IPS DF 4.7 (cell line): ENCODE data around the gene MOB1A.
"Not testable (repeated sequence)": the region's sequence is repeated elsewhere in the genome, so short reads cannot be mapped to it uniquely, and the experiment has no call there.

ENCODE experiments used
- DNase-seq: peaks from one replicate; pipeline ENCODE4 v3.0.0-alpha.2; 2013; ENCODE audit warnings: low spot score; ENCODE audit errors: extremely low read depth

MOB1A gene

DNA sequence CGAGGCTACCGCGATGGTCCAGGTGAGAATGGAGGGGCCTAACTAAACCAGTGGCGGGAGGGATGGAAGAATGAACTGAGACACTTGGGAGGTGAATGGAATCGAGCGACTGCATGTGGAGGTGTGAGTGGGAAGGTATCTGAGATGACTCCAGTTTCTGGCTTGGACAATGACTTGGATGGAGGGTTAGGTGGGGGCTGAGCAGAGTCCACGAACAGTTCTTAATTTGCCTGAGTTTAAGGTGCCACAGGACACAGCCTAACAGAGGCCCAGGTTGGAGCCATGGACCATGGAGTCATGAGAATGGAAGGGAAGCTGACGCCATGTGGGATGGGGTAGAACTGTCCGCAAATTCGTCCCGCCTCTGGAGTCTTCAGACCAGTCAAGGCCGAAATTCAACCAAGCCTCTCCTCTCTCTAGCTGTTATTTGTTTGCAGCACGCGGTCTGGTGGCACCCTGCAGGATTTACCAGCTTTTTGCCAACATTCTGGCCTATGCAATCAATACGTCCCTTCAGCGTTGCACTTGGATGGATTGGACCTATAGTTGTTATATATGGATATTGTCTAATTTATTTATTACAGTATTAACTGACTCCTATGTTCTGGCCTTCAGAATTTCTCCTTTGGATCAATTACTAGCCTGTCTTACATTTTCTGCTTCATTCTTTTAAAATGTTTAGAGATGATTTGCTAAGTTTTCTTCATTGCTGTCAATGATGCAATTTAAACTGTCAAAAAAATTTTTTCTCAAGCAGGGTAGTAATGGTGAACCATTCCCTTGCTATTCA is 30.0 kb downstream of the MOB1A start:
- DNase-seq = no peak

DNA sequence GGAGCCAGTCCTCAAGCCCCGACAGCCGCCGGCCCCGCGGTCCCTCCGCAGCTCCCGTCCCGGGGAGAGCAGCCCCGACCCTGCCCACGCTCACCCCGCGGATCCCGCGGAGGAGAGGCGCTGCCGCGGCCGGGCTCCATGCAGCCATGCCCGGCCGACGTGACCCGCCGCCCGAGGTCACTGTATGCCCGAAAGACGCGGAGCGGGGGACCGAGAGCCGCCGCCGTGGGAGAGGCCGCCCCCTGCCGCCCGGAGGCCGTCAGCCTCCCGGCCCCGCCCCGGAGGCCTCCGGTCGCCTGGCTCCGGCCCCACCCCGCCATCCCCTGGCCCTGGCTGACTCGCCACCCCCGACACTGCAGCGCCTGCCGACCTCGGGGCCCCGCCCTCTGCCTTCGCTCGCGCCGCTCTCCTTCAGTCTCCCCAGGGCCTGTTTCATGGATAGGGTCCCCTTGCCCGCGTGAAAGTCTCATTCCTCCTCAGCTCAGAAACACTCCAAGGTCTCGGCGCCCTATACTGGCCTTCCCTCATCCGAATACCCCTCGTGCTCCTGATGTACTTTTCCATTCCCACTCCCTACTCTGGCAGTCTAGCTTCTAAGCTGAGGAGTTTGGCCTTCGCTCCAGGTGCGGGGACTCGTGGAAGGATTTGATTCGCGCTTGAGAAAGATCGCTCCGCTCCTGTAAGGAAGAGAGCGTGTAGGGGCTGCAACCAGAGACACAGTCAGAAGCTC is 30.8 kb downstream of the MOB1A start, which contains the start of gene BOLA3:
TSS of gene BOLA3 (minus strand) at position 186 of the 730 bp plus-strand sequence. CDS start at position 148, 38 bp downstream.
- no peak for DNase-seq

DNA sequence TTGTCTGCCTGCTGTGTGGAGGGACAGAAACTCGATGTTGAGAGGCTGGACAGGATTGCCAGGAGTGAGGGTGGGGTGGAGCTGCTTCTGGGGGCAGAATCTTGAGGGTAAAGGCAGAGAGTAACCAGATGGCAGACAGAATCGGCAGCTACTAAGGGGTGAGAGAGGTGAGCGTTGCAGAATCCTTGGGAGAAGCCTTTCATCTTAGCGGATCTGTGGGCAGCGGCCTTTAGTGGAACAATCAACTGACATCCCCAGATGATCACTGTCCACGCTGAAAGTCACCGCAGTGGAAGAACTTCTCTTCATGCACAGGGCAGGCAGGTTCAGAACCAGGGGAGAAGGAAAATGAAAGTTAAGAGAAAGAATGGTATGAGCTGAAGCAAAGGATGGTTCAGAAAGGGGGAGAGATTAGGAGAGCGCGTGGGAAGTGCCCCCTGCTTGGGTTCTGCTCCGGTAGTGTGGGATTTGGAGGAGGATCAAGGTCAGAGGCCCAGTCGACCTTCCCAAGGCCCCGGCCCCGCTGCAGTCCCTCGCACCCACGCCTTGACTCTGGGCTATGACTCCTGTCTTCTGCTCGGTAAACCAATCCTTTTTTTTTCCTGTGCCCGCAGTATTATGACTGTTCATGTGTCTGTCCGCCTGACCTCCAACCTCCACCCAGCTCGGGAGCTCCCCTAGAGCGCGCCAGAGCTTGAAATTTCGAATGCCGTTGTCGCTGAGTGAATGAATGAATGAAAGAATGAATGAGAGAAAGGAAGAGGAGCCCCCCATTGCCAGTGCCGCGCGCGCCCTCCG is 31.6 kb downstream of the MOB1A start:
- no peak for DNase-seq

DNA sequence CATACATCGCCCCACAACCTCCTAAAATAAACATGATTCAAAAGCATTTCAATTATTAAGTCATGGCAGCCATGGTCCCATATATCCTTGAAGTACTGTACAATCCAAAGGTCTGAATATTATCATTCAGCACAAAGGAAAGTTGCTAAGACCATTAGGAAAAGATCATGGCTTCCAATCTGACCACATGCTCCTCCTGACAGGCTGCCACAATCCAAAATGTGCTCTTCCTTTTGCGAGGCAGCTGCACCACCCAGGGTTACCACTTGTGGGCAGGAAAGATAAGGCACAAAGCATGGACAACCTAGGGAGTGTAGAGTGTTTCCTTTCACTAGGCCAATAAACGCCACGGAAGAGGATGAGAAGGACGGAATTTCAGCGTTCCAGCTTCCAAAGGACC is 36.3 kb downstream of the MOB1A start:
- DNase-seq = no peak

DNA sequence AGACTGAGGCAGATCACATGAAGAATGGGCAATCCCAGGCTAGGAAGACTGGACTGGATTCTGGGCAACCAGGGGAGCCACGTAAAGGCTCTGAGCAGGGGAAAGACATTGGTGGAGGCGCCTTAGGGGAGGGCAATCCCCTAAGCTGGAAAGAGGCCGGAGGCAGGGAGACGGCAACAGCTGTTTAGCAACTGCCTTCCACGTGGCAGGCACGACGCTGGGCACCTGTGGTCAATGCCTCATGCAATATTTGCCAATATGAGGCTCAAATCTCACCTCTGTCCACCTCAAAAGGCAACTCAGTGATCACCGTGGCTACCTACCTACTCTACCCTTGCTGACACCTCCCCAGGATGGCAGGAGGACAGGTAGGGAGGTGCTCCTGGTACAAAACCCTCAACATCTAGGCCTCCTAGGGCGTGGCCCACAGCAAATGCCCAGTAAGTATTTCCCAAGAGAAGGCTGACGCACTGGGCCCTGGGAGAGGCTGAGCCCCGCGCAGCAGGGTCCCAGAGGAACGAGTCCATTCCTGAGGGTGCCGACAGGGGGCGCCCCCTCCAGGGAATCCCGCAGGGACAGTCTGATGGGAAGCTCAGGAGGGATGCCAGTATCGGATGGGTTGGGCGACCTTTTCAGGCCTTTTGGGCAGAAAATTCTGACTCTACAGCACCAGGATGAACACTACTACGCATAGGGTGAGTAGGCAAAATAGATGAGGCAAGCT is 39.9 kb downstream of the MOB1A start:
- DNase-seq = no peak

DNA sequence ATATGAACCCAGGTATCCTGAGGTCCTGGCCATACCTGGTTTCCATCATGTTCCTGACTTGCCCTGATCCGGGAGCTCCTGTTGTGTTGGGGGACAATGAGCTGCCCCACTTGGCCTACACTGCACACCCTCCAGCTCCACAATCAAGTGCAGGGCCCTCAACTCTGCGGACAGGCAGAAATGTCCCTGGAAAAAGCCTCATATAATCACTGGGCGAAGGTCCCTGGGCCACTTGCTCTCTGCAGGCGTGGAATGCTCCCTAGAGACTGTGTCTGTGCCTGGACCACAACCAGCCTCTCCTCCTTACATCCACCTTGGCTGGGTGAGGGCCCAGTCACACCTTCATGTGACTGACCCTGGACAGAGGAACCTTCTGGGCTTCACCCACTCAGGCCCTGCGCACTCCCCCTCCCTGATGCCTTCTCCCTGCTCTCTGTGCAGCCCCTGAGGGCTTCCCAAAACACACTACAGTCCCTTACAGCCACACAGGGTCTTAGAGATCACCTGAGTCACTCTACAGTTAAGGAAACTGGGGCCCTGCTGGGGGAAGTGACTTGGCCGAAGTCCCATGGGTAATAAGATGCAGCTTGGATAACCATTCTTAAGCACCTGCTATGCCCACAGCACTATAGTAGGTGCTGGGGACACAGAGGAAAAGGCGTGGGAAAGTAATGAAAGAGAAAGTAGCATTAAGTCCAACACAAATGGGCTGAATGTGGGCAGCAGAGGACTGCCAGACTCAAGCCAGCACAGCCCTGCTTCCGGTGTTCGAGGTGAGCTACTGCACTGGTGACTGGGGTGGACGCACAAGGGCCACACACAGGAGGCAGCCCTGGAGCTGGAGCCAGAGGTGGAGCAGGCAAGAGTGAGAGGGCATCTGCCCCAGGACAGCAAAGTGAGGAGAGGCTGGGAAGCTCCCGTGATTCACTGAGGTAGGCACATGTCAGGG is 40.8 kb downstream of the MOB1A start:
- no peak for DNase-seq

DNA sequence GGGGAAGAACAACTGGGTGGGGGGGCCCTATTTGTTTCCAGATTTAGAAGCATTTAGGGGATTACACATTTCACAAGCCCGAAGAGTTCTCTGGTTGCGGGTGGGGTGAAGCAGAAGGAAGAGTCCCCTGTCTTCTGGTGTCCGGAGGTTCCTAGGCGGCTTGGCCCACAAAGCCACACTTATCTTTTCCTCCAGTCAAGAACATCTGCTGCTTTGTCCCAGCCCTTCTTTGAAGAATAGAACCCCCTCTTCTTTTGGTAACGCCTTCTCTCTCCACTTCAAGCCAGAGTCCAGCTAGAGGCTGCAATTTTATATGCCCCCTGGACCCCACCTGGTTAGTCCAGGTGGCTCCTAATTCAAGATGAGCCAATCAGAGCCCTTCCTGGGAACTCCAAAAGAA is 46.8 kb downstream of the MOB1A start:
- no peak for DNase-seq

DNA sequence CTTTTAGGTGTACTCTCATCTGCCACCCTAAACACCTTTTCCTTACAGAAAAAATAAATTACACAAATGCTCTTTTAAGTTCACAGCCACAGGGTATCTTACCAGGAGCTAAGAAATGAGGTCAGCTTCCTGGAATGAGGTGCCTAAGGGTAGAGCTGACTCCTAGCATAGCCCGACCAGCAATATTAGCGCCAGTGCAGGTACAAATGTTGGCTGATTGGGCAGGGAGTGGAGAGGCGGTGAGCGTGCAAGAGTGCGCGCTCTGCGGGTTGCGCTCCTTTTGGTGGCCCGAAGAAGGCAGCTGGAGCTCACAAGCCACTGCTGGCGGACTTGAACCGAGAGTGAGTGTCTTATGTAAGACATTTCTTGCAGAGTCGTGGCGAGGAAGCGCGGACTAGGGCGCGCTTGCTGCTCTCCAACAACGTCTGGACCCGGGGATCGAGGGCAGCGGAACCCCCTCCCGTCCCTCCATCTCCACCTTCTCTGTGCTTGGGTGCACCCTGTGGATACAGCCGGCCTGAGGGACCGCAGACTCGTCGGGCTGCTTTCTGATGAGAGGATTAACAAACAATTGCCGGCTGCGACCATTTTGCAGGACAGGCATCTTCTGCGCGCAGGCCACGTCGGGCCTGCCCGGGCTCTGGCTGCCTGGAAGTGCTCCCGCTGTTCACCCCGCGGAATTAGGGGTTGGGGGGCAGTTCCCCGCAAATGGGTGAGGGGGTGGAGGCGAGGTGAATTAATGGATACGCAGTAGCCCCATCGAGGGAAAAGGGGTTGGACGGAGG is 48.3 kb downstream of the MOB1A start:
- no peak for DNase-seq

DNA sequence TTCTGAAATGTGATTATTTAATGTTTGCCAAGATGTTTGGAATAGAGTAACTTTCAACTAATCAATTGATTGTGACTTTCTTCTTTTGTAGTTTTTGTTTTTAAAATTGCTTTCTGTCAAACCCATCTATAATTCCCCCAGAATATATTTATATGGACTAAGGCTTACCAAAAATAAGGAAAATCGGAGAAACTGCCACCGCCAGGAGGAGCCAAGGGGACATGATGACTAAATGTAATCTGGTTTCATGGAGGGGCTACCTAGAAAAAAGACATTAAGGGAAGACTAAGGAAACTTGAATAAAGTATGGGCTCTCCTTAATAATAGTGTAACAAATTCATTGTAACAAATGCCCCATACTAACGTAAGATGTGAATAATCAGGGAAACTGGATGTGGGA is 50.5 kb downstream of the MOB1A start:
- DNase-seq = no peak

DNA sequence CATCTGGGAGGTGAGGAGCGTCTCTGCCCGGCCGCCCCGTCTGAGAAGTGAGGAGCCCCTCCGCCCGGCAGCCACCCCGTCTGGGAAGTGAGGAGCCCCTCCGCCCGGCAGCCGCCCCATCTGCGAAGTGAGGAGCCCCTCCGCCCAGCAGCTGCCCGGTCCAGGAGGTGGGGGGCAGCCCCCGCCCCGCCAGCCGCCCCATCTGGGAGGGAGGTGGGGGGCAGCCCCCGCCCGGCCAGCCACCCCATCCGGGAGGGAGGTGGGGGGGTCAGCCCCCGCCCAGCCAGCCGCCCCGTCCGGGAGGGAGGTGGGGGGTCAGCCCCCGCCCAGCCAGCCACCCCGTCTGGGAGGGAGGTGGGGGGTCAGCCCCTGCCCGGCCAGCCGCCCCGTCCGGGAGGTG is 54.7 kb downstream of the MOB1A start:
- DNase-seq = not testable (repeated sequence)

DNA sequence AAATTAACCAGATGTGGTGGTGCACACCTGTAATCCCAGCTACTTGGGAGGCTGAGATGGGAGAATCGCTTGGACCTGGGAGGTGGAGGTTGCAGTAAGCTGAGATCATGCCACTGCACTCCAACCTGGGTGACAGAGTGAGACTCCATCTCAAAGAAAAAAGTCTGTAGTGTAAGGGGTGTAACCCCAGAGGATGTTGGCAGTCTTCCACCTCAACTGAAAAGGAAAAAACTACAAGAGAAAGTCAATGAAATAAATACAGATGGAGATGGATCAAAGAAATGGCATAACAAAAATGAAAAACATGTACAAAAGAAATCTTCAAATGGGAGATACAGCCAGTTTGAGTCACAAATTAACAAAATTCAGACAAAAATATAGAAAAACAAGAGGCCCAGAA is 56.8 kb downstream of the MOB1A start:
- not testable (repeated sequence) for DNase-seq

DNA sequence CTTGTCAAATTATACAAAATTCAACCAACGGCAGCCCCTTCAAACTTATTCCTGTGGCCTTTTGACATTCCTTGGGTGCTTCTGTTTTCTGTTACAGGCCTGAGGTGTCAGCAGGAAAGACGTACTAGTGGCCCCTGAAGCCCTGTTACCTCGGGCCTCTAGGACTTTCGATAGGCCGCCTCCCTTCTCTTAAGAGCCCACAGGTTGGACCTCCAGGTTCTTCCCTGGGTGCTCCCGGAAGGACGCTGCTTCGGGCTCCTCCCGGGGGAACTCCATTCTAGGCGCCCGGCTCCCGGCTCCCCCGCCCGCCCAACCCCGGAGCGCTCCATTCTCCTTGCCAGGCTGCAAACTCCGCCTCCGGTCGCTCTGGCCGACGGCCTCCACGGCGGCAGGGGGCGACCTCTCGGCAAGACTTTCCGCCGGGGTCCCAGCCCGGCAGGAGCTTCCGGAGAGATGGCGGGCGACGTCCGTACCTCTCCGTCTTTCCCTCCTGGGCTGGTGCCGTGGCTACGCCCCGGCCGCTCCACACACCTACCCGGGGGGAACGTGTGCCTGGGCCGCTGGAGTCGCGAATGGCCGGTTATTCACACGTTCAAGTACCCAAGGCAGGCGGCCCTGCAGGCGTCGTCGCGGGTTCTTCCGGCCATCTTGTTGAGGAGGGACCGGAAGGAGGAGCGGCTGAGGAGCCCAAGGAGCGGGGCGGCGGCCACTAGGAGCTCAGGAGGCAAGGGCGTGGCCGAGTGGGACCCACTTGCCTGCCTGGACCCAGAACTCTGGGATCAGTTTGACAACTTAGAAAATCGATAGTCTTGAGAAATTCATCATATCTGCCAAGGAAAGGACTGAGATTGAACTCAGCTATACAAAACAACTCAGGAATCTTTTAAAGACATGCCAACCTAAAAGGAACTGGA is 58.5 kb downstream of the MOB1A start:
- no peak for DNase-seq

DNA sequence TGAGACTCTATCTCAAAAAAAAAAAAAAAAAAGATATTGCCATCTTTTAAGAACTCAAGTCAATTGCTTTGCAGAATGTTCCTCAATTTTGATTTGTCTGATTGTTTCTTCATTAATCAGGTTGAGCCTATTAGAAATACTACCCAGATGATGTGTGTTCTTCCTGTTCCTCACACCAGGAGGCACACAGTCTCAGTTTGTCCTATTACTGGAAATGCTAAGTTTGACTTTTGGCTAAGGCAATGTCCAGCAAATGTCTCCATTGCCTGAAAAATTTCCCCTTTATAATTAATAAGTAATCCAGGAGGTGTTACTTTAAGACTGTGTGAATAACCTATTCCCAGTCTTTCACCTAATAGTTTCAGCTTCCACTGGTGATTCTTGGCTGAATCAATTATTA is 59.3 kb downstream of the MOB1A start:
- no peak for DNase-seq

DNA sequence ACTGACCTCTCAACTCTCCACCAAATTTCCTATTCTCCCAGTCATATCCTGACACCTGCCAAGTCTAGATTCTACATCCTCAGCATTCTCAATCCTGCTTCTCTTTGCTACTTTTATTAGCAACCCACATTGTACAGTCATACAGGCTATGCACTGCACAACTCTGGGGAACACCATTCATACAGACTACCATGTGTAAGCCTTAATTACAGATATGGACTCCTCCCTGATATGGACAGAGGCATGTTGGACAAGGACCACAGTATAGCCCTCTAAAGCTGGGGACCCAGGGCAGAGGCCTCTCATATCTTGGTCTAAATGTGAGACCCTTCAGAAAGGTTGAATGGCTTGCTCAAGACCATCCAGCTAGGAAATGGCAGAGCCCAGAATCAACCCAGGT is 67.3 kb downstream of the MOB1A start:
- no peak for DNase-seq

DNA sequence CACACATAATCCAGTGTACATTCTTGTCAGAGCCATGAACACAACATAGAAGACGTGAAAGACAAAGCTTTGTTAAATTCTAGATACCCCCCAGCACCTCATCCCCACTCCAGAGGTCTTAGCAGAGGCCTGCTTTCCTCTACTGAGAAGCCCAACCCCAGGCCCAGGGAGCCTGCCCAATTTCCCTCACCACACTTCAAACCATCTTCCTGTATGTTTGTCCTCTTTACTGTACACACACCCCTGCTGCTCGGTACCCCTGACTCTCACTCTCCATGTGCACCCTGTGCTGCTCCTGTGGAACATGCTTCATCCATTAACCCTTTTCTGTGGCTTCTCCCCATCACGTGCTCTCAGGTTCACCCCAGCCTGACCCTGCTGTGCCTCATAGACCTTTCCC is 68.1 kb downstream of the MOB1A start:
- no peak for DNase-seq

DNA sequence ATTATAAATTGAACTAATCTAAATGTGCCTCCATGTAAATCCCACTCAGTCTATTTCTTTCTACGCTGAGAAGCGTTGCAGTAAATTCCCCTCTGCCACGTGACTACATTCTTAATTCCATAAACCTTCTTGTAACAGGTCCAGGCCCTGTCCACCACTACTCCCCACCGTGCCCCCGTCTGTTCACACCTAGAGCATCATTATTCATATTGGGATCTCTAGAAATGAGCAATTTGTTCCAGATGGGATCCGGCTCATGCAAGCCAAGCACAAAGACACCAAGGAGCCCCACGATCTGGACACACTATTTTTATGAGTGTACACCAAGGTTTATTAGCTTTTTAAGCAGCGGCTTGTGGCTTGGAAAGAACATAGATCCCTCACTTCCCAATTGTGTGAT is 69.1 kb downstream of the MOB1A start:
- DNase-seq = no peak

DNA sequence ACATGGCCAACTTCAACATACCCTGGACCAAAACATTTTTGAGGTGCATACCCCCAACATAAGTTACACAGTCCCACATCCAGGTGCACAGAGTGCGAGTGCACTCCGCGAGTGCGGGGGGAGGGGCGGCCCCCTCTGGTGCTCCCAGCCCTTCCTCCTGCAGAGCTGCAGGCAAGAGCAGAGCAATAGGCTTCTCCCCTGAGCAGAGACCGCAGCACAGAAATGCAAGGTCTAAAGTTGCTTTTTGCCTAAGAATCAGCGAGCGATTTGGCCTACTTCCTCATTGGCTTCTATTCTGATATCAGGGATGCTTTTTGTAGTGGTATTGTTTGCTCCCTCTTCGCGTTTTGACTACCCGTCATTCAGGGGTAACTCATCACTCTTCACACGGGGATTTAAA is 71.6 kb downstream of the MOB1A start:
- DNase-seq = no peak

DNA sequence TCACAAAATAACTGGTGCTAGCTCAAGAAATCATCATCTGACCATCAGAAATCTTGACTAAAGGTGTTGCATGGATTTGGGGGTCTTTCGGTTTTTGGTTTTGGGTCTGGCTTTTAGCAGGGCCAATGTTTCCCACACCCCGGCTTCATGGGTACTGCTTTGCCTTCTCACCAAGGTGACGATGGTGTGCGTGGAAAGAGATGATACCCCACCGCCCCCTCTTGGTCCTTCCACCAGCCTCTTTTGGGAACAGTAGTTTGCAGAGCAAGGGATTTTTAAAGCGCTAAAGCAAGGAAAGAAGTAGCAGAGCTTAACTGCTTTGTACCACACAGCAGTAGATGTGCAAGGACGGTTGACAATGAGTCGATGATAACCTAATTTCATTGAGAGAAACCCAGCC is 73.3 kb downstream of the MOB1A start:
- DNase-seq = no peak
